Colonic mucosa (tissue), 4 donors: ENCODE data around the gene CYBRD1. TPM values are rescaled to one million over a fixed set of nuclear protein-coding genes. Genes with fewer than 3 reads are reported as not detected.

Experiments
- DNase-seq: peaks from one replicate; pipeline ENCODE4 v3.0.0-alpha.2; 2020
- H3K27ac ChIP-seq: fragments of 200-600 bp; one replicate; pipeline ENCODE4 v1.8.0; 2021
- H3K27me3 ChIP-seq: fragments of 200-600 bp; one replicate; pipeline ENCODE4 v1.8.0; 2021
- H3K36me3 ChIP-seq: fragments of 200-600 bp; one replicate; pipeline ENCODE4 v1.8.0; 2021
- H3K4me1 ChIP-seq: fragments of 200-600 bp; one replicate; pipeline ENCODE4 v1.8.0; 2021; ENCODE audit warnings: mild to moderate bottlenecking
- H3K4me3 ChIP-seq: fragments of 200-600 bp; one replicate; pipeline ENCODE4 v1.8.0; 2021
- H3K9ac ChIP-seq, 2 donors: one replicate each; pipeline ENCODE4 v1.7.0; 2013; ENCODE audit warnings: control low read depth in 2 of 2, low read depth in 2 of 2, low read length in 2 of 2
- H3K9me3 ChIP-seq: fragments of 200-600 bp; one replicate; pipeline ENCODE4 v1.8.0; 2021
- intact Hi-C: fragments of 100-400 bp; cut with DNase I; formaldehyde crosslinking; loops from one replicate; pipeline ENCODE4 v1.14.1; 2022
- total RNA-seq, 2 donors: library from RNA; stranded (reverse); fragmentation: NEBNext Ultra II Directional in 1 of 2; extraction: Animal tissue kit (Norgen Biotek cat#: 25700) in 1 of 2; gene quantifications; one replicate each; pipeline ENCODE4 v1.2.1, GENCODE V29; 2021
- TF ChIP-seq, protein P1 (sequence below): fragments of 200-600 bp; IDR thresholded peaks from one replicate; pipeline ENCODE4 v1.8.0; 2022; ENCODE audit warnings: antibody characterized with exemption, mild to moderate bottlenecking
- donor health status: healthy.
- donor health status: DM: no; HTN: no; CAD: no.
- donor health status: DM: no; HTN: no; CAD: no.

Gene CYBRD1
- total RNA-seq, 2 donors from 2014 or later: 12.4 to 35.6 TPM

DNA sequence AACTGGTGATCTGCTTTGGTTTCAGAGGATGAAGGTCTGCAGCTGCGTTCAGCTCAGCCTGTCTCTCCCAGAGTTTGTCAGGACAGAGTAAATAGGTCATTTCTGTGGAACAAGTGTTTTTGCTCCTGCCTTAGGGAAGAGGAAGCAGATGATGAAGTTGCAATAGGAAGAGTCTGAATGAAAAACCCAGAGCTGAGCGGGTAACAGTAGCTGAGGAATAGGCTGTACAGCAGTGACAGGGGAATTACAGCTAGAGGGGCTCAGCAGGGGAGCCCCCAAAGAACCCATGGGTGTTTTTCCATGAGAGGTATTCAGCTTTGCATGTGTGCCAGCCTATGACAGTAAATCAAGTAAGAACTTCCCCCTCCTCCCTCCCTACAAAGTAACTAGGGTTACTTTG lies 10.3 kb upstream of the CYBRD1 start:
- no peaks in the 10 kb centered on the region for H3K4me1 ChIP-seq
- TF ChIP-seq, protein P1, sequence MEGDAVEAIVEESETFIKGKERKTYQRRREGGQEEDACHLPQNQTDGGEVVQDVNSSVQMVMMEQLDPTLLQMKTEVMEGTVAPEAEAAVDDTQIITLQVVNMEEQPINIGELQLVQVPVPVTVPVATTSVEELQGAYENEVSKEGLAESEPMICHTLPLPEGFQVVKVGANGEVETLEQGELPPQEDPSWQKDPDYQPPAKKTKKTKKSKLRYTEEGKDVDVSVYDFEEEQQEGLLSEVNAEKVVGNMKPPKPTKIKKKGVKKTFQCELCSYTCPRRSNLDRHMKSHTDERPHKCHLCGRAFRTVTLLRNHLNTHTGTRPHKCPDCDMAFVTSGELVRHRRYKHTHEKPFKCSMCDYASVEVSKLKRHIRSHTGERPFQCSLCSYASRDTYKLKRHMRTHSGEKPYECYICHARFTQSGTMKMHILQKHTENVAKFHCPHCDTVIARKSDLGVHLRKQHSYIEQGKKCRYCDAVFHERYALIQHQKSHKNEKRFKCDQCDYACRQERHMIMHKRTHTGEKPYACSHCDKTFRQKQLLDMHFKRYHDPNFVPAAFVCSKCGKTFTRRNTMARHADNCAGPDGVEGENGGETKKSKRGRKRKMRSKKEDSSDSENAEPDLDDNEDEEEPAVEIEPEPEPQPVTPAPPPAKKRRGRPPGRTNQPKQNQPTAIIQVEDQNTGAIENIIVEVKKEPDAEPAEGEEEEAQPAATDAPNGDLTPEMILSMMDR: no peak
- no peaks in the 10 kb centered on the region for H3K9me3 ChIP-seq
- DNase-seq: no peak
- no peak overlapping the region for H3K4me3 ChIP-seq
- intact Hi-C loops: no loop called here
- H3K27me3 ChIP-seq: no peaks in the 10 kb centered on the region
- H3K36me3 ChIP-seq: no peaks in the 10 kb centered on the region
- H3K9ac ChIP-seq: no peak overlapping the region
- H3K27ac ChIP-seq: no peak overlapping the region

DNA sequence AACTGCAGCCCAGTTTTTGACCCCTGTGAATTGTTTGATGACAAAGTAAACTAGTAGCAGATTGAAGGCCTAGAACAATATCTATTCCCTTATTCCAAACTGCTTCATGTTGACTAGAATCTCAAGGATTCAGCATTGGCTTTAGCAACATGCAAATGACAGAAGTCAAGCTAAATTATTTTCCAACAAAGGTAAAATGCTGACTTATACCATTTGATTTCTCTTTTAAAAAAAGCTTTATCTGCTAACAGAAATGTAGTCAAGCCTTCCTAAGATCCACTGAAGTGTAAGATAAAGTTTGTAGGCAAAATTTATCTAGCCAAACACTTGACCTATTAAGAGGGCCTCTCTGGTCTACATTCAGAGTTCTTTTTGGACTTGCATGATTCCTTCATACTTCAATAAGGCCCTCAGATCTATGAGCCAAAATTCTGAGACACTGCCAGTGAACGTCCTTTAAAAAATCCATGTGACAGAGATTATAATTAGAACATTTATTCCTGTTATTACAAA lies 9.5 kb upstream of the CYBRD1 start:
- Histone ChIP-seq H3K36me3 (no peaks in the 10 kb centered on the region), H3K9ac (no peak overlapping the region), H3K27me3 (no peaks in the 10 kb centered on the region), H3K9me3 (no peaks in the 10 kb centered on the region), H3K27ac (no peak overlapping the region), H3K4me1 (no peaks in the 10 kb centered on the region), H3K4me3 (no peak overlapping the region)
- no peak for DNase-seq
- intact Hi-C loops: no loop called here
- TF ChIP-seq, protein P1: no peak

DNA sequence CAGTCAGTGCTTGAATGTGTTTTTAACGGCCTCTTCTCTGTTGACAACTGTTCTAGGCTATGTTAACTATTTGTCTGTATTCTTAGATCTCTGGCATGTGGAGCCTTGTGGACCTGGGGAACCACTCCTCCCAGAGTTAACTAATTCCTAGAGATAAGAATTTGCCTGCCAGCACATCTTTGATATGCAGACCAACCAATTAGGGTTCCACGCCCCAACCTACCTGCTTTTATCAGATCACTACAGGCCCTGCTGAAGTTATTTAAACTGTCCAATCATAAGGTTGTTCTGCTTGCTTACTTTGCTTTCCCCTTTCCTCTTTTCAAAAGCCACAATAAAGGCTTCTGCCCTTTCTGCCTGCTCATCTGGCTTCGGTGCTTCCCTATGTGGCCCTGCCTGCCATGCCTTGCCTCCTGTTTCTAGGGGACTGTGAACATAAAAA lies 8.5 kb upstream of the CYBRD1 start:
- H3K4me1 ChIP-seq: no peaks in the 10 kb centered on the region
- no peaks in the 10 kb centered on the region for H3K36me3 ChIP-seq
- TF ChIP-seq, protein P1: no peak
- no peak overlapping the region for H3K27ac ChIP-seq
- intact Hi-C loops: no loop called here
- no peak overlapping the region for H3K9ac ChIP-seq
- H3K9me3 ChIP-seq: no peaks in the 10 kb centered on the region
- H3K27me3 ChIP-seq: no peaks in the 10 kb centered on the region
- DNase-seq: no peak
- H3K4me3 ChIP-seq: no peak overlapping the region

DNA sequence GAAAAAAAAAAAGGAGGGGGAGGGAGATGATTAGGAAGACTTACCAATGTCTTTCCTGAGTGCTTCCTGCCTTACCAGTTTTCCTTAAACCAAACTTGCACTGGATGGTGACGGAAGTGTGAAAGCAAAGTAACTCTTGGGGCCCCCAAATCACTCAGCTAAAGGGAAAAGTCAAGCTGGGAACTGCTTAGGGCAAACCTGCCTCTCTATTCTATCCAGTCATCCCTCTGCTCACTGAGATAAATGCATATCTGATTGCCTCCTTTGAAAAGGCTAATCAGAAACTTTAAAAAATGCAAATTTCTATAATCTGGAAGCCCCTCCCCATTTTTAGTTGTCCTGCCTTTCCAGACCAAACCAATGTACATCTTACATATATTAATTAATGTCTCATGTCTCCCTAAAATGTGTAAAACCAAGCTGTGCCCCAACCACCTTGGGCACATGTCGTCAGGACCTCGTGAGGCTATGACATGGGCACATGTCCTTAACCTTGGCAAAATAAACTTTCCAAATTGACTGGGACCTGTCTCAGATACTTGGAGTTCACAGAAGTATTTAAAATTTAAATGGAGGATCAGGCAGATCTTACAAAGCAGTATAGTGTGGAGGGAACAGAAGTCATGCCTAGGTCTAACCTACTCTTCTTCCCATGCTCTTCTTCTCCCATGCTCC lies 7.2 kb upstream of the CYBRD1 start:
- no peak overlapping the region for H3K27ac ChIP-seq
- no peaks in the 10 kb centered on the region for H3K27me3 ChIP-seq
- no peak overlapping the region for H3K9ac ChIP-seq
- TF ChIP-seq, protein P1: no peak
- no peak for DNase-seq
- no peaks in the 10 kb centered on the region for H3K9me3 ChIP-seq
- H3K36me3 ChIP-seq: no peaks in the 10 kb centered on the region
- H3K4me3 ChIP-seq: no peak overlapping the region
- intact Hi-C loops: no loop called here
- H3K4me1 ChIP-seq: no peaks in the 10 kb centered on the region

DNA sequence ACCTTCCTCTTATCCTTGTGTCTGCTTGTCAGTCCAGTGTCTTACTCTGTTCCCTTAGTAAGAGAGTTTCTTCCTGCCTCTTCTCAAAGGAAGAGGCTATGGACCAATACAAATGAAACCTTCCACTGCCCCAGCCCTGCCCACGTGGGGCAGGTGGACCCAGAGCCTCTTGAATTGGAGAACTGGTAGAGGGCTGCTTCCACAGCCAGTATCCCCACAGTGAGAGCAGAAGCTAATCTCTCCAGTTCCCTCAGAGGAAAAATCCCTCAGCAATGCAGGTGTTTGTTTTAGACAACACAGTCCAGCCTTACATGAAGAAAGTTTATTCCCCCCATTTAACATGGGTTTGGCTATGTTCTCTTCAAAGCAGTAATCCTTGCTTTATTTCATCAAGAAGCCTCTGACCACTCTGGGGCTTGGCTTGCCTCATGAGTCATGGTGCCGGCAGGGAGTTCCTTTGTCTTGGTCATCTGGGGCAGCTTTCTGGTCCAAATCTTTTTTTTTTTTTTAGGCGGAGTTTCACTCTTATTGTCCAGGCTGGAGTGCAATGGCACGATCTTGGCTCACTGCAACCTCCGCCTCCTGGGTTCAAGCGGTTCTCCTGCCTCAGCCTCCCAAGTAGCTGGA lies 6.5 kb upstream of the CYBRD1 start:
- no peaks in the 10 kb centered on the region for H3K36me3 ChIP-seq
- no peak overlapping the region for H3K9ac ChIP-seq
- no peak overlapping the region for H3K27ac ChIP-seq
- H3K9me3 ChIP-seq: no peaks in the 10 kb centered on the region
- no peak for DNase-seq
- no peak overlapping the region for H3K4me3 ChIP-seq
- no peaks in the 10 kb centered on the region for H3K4me1 ChIP-seq
- no peaks in the 10 kb centered on the region for H3K27me3 ChIP-seq
- TF ChIP-seq, protein P1: no peak
- intact Hi-C loops: no loop called here
